Body of pancreas (tissue), 4 donors: ENCODE measurements around the gene ENHO.

Experiments used
- POLR2A ChIP-seq, 3 donors: fragments of 450-650 bp; IDR thresholded peaks; one replicate each; pipeline ENCODE4 v1.6.1; 2016; ENCODE audit warnings: antibody characterized with exemption in 3 of 3, mild to moderate bottlenecking in 2 of 3
- TF ChIP-seq, protein P1 (sequence below), 7 experiments: fragments of 450-650 bp in 4 of 7; fragments of 200-600 bp in 3 of 7; sonication (generic) in 3 of 7; IDR thresholded peaks; one replicate each; pipeline ENCODE4 v1.5.1; 2016 to 2019; ENCODE audit warnings: antibody characterized with exemption in 7 of 7

DNA sequence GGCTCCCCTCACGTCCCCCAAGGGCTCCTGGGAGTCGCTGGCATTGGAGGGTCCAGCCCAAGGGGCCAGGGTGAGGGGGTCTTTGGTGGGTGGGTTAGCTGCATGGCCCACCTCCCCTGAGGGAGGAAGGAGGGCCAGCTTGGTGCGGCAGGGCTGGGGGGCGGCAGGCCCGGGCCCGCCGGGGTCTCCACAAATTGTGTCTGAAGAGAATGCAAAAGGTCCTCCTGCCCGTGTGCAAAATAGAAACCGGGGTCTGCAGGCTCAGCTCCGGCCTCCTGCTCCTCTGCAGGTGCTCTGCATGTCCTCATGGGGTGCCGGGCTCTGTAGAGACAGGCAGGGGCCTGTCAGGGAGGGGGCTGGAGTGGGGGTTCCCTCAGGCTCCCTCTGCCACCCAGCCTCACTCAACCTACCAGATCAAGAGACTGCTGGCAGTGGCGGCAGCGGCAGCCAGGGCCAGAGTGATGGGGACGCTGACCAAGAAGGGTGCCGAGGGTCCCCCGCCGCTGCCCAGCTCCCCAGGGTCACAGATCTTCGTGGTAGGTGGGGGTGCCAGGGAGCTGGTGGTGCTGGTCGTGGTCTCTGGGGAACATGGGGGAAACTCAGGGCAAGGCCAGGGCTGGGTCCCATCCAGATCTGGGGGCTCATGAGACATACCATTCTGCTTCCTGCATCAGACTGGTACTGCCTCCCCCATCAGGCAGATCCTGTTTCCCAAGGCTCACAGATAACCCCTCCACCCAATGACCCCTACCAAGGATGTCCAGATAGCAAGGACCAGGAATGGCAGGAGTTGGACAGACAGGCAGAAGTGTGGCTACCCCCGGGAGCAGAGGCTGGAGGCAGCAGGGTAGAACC is 29.2 kb upstream of the ENHO start:
- no peak for TF ChIP-seq POLR2A (IDR thresholded peaks at IDR 0.05)
- TF ChIP-seq, protein P1, sequence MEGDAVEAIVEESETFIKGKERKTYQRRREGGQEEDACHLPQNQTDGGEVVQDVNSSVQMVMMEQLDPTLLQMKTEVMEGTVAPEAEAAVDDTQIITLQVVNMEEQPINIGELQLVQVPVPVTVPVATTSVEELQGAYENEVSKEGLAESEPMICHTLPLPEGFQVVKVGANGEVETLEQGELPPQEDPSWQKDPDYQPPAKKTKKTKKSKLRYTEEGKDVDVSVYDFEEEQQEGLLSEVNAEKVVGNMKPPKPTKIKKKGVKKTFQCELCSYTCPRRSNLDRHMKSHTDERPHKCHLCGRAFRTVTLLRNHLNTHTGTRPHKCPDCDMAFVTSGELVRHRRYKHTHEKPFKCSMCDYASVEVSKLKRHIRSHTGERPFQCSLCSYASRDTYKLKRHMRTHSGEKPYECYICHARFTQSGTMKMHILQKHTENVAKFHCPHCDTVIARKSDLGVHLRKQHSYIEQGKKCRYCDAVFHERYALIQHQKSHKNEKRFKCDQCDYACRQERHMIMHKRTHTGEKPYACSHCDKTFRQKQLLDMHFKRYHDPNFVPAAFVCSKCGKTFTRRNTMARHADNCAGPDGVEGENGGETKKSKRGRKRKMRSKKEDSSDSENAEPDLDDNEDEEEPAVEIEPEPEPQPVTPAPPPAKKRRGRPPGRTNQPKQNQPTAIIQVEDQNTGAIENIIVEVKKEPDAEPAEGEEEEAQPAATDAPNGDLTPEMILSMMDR (IDR thresholded peaks at IDR 0.05) = no peak
